NCI-H446 treated with DMSO at 0.1 percent for 48 hours (cell line): Measurements from ENCODE around the gene PSMC2.

ENCODE experiments used
- DNase-seq: peaks from one replicate; lab custom pipeline; 2025; lab: John Stamatoyannopoulos, UW

PSMC2 gene

GRCh38 chr7:103347507-103348267 lies at the start of gene PSMC2:
Gene PSMC2, plus strand, starts transcription at chr7:103347643. Its CDS starts 69 bp downstream, at chr7:103347712.
- DNase-seq: peak; percentile 79

- DNase-seq: no peak
Observed at GRCh38 chr7:103297837-103298179, 49.6 kb upstream of the PSMC2 start.

GRCh38 chr7:103299660-103300059 lies 47.8 kb upstream of the PSMC2 start:
- DNase-seq: no peak

GRCh38 chr7:103301441-103301840 lies 46.0 kb upstream of the PSMC2 start:
- DNase-seq: no peak

- no peak for DNase-seq
Observed at GRCh38 chr7:103307503-103308231, 39.8 kb upstream of the PSMC2 start.

- no peak for DNase-seq
Observed at GRCh38 chr7:103314852-103315251, 32.6 kb upstream of the PSMC2 start.

GRCh38 chr7:103316380-103316941 lies 31.0 kb upstream of the PSMC2 start:
- no peak for DNase-seq

GRCh38 chr7:103317009-103317408 lies 30.4 kb upstream of the PSMC2 start:
- no peak for DNase-seq

- DNase-seq: no peak
Observed at GRCh38 chr7:103325744-103326143, 21.7 kb upstream of the PSMC2 start.

GRCh38 chr7:103336761-103337160 lies 10.7 kb upstream of the PSMC2 start:
- no peak for DNase-seq

GRCh38 chr7:103338864-103339263 lies 8.6 kb upstream of the PSMC2 start:
- DNase-seq: no peak

- DNase-seq: no peak
Observed at GRCh38 chr7:103341466-103341865, 6.0 kb upstream of the PSMC2 start.

- no peak for DNase-seq
Observed at GRCh38 chr7:103343332-103343731, 4.1 kb upstream of the PSMC2 start.

GRCh38 chr7:103343758-103344452 lies 3.5 kb upstream of the PSMC2 start:
- no peak for DNase-seq

- DNase-seq: peak; percentile 72
Observed at GRCh38 chr7:103344453-103345149, 2.8 kb upstream of the PSMC2 start, which contains the start of gene DNAJC2. Gene DNAJC2, minus strand, starts transcription at chr7:103344767. Its CDS starts 145 bp downstream, at chr7:103344622.

- DNase-seq: no peak
Observed at GRCh38 chr7:103346396-103346795, 1.0 kb upstream of the PSMC2 start.

- no peak for DNase-seq
Observed at GRCh38 chr7:103348452-103348851, 1.0 kb downstream of the PSMC2 start.

- no peak for DNase-seq
Observed at GRCh38 chr7:103348959-103349358, 1.5 kb downstream of the PSMC2 start.

- no peak for DNase-seq
Observed at GRCh38 chr7:103349805-103350204, 2.4 kb downstream of the PSMC2 start.

GRCh38 chr7:103369432-103369831 lies 22.0 kb downstream of the PSMC2 start:
- no peak for DNase-seq

- DNase-seq: no peak
Observed at GRCh38 chr7:103373866-103374643, 26.6 kb downstream of the PSMC2 start.
